Panc1 (cell line): ENCODE data around the gene FAM89A. TPM values are rescaled to one million over a fixed set of nuclear protein-coding genes. Genes with fewer than 3 reads are reported as not detected.

ENCODE experiments used
- ATAC-seq: fragments of 200-7000 bp; cut with Tn5 transposase; 2 replicates; pipeline ENCODE4 v1.9.1; 2020; ENCODE audit warnings: mild to moderate bottlenecking, moderate library complexity
- BruUV-seq: library from RNA; stranded (reverse); fragments of 400-500 nt; replicated peaks from 2 replicates; lab custom pipeline; 2021; lab: Mats Ljungman, UMichigan
- CTCF ChIA-PET: fragments of 300-600 bp; sonication (Branson Sonifier 250); formaldehyde crosslinking; loops from one replicate; lab custom pipeline; 2022; ENCODE audit warnings: antibody characterized with exemption; lab: Charles Lee
- POLR2A ChIA-PET: fragments of 300-600 bp; sonication (Branson Sonifier 250); formaldehyde crosslinking; loops from one replicate; lab custom pipeline; 2022; ENCODE audit warnings: antibody characterized with exemption; lab: Charles Lee
- DNase-seq: peaks from one replicate; pipeline ENCODE4 v3.0.0-alpha.2; 2010; ENCODE audit warnings: low read depth, low spot score
- H3K27ac ChIP-seq: 2 replicates; pipeline ENCODE4 v1.5.1; 2011; ENCODE audit warnings: mild to moderate bottlenecking, low read length, inconsistent platforms
- H3K27me3 ChIP-seq: fragments of 200-500 bp; sonication (Bioruptor generic); 2 replicates; pipeline ENCODE4 v1.6.0; 2014; ENCODE audit warnings: low read length, inconsistent platforms; ENCODE audit not compliant: control insufficient read depth, insufficient read depth
- H3K36me3 ChIP-seq: fragments of 200-500 bp; sonication (Bioruptor generic); 2 replicates; pipeline ENCODE4 v1.5.1; 2014; ENCODE audit warnings: inconsistent platforms, mild to moderate bottlenecking, low read length, moderate library complexity; ENCODE audit not compliant: control insufficient read depth, insufficient read depth
- H3K4me1 ChIP-seq: 2 replicates; pipeline ENCODE4 v1.5.1; 2011; ENCODE audit warnings: inconsistent platforms, mild to moderate bottlenecking, low read length, moderate library complexity; ENCODE audit not compliant: control insufficient read depth, insufficient read depth
- H3K4me3 ChIP-seq, 2 experiments: 2 replicates each; pipeline ENCODE4 v1.5.1; 2011 to 2012; ENCODE audit warnings: low read depth in 2 of 2, low read length in 2 of 2, mild to moderate bottlenecking in 2 of 2, inconsistent platforms in 1 of 2, moderate library complexity in 1 of 2
- H3K9me3 ChIP-seq: fragments of 200-500 bp; sonication (Bioruptor generic); 2 replicates; pipeline ENCODE4 v1.5.1; 2014; ENCODE audit warnings: low read depth, mild to moderate bottlenecking, inconsistent platforms, low read length, moderate library complexity; ENCODE audit not compliant: control insufficient read depth, insufficient read depth
- CTCF ChIP-seq: fragments of 450-650 bp; IDR thresholded peaks from 2 replicates; pipeline ENCODE4 v1.5.1; 2017; ENCODE audit warnings: mild to moderate bottlenecking
- POLR2AphosphoS5 ChIP-seq: IDR thresholded peaks from 2 replicates; pipeline ENCODE4 v1.6.1; 2012; ENCODE audit warnings: mild to moderate bottlenecking, low read depth, low read length, moderate library complexity
- REST ChIP-seq, 2 experiments: IDR thresholded peaks; 2 replicates each; pipeline ENCODE4 v1.6.1; 2011 to 2012; ENCODE audit warnings: low read depth in 2 of 2, control low read depth in 1 of 2, low read length in 1 of 2, mild to moderate bottlenecking in 1 of 2, moderate library complexity in 1 of 2; ENCODE audit not compliant: insufficient read depth in 1 of 2
- SIN3A ChIP-seq: IDR thresholded peaks from 2 replicates; pipeline ENCODE4 v1.6.1; 2012; ENCODE audit warnings: low read depth, mild to moderate bottlenecking, low read length, moderate library complexity, borderline replicate concordance; ENCODE audit not compliant: insufficient read depth
- TCF7L2 ChIP-seq: IDR thresholded peaks from 2 replicates; pipeline ENCODE4 v1.6.1; 2011; ENCODE audit warnings: mild to moderate bottlenecking, low read depth, low read length, inconsistent platforms
- in situ Hi-C: cut with HindIII; loops from 2 replicates; pipeline ENCODE4 v1.10.0; 2016; ENCODE audit warnings: low sequenced_read_pairs, low pct_unique_long_range_greater_than_20kb
- intact Hi-C: fragments of 100-400 bp; cut with micrococcal nuclease; formaldehyde crosslinking; loops from one replicate; pipeline ENCODE4 v1.10.0; 2022; ENCODE audit not compliant: unreplicated experiment
- total RNA-seq: library from RNA; stranded (reverse); gene quantifications from one replicate; pipeline ENCODE4 v1.2.1, GENCODE V29; 2021; ENCODE audit not compliant: unreplicated experiment

The FAM89A gene
- total RNA-seq, 1 experiment from 2014 or later: 2.2 TPM

GRCh38 chr1:231045286-231045685 is 5.2 kb upstream of the FAM89A start:
- Histone ChIP-seq H3K4me1 (no peaks in the 10 kb centered on the region), H3K36me3 (no peaks in the 10 kb centered on the region), H3K27ac (no peak overlapping the region), H3K9me3 (no peaks in the 10 kb centered on the region), H3K4me3 (no peak overlapping the region), H3K27me3 (peaks cover 9% of the 10 kb centered on the region)
- intact Hi-C loops (no loop called here), in situ Hi-C loops (no loop called here)
- no TSS peak for BruUV-seq
- DNase-seq (no peak), ATAC-seq (no peak)
- ChIA-PET POLR2A (no interaction called here), CTCF (no interaction called here)
- TF ChIP-seq CTCF (no peak), TCF7L2 (no peak), SIN3A (no peak), POLR2AphosphoS5 (no peak)

- Histone ChIP-seq H3K36me3 (peaks cover 1% of the 10 kb centered on the region; the same call in 1 of the 2 replicates), H3K27ac (no peak overlapping the region), H3K4me1 (no peaks in the 10 kb centered on the region), H3K27me3 (peaks cover 9% of the 10 kb centered on the region), H3K9me3 (no peaks in the 10 kb centered on the region), H3K4me3 (no peak overlapping the region)
- CTCF ChIA-PET: no interaction called here
- in situ Hi-C loops (no loop called here), intact Hi-C loops (no loop called here)
- BruUV-seq: no TSS peak
- DNase-seq: no peak
- TF ChIP-seq POLR2AphosphoS5: no peak
- TF ChIP-seq REST (IDR thresholded peaks at IDR 0.05; ENCODE audit: insufficient read depth in 1 of 2, low read depth in 2 of 2, low read length in 1 of 2): no peak
- no peak for TF ChIP-seq SIN3A
- no peak for TF ChIP-seq CTCF
- no peak for TF ChIP-seq TCF7L2
- ATAC-seq: no peak
- POLR2A ChIA-PET: no interaction called here
Measured at GRCh38 chr1:231044588-231044987, 4.5 kb upstream of the FAM89A start.
